Measurements from ENCODE around the gene FIBCD1.
"Not testable (repeated sequence)": the region's sequence is repeated elsewhere in the genome, so short reads cannot be mapped to it uniquely, and the experiment has no call there.

Gene FIBCD1

GRCh38 chr9:130910670-130911069, 28.4 kb downstream of the FIBCD1 start:
- not testable (repeated sequence) for DNase-seq (ENCODE audit: low read depth in 1 of 2, low spot score in 1 of 2)

GRCh38 chr9:130910041-130910440, 29.0 kb downstream of the FIBCD1 start:
- DNase-seq (ENCODE audit: low read depth in 1 of 2, low spot score in 1 of 2): not testable (repeated sequence)

- no peak for DNase-seq (ENCODE audit: low read depth in 1 of 2, low spot score in 1 of 2)
These were observed 30.1 kb downstream of the FIBCD1 start for GRCh38 chr9:130908878-130909355.

GRCh38 chr9:130908146-130908877, 30.7 kb downstream of the FIBCD1 start:
- no peak for DNase-seq (ENCODE audit: low read depth in 1 of 2, low spot score in 1 of 2)

- no peak for DNase-seq (ENCODE audit: low read depth in 1 of 2, low spot score in 1 of 2)
These were observed 32.2 kb downstream of the FIBCD1 start for GRCh38 chr9:130906735-130907416.

GRCh38 chr9:130905902-130906734, 32.9 kb downstream of the FIBCD1 start:
- DNase-seq (ENCODE audit: low read depth in 1 of 2, low spot score in 1 of 2): no peak

GRCh38 chr9:130905125-130905901, 33.7 kb downstream of the FIBCD1 start:
- DNase-seq (ENCODE audit: low read depth in 1 of 2, low spot score in 1 of 2): no peak

- no peak for DNase-seq (ENCODE audit: low read depth in 1 of 2, low spot score in 1 of 2)
These were observed 34.7 kb downstream of the FIBCD1 start for GRCh38 chr9:130904070-130905044.

GRCh38 chr9:130903194-130904069, 35.6 kb downstream of the FIBCD1 start:
- DNase-seq (ENCODE audit: low read depth in 1 of 2, low spot score in 1 of 2): no peak

GRCh38 chr9:130902204-130903185, 36.6 kb downstream of the FIBCD1 start:
- no peak for DNase-seq (ENCODE audit: low read depth in 1 of 2, low spot score in 1 of 2)

GRCh38 chr9:130901498-130902203, 37.4 kb downstream of the FIBCD1 start:
- no peak for DNase-seq (ENCODE audit: low read depth in 1 of 2, low spot score in 1 of 2)

GRCh38 chr9:130900701-130901497, 38.1 kb downstream of the FIBCD1 start:
- DNase-seq (ENCODE audit: low read depth in 1 of 2, low spot score in 1 of 2): no peak

GRCh38 chr9:130899051-130899748, 39.8 kb downstream of the FIBCD1 start:
- DNase-seq (ENCODE audit: low read depth in 1 of 2, low spot score in 1 of 2): no peak

- no peak for DNase-seq (ENCODE audit: low read depth in 1 of 2, low spot score in 1 of 2)
These were observed 40.5 kb downstream of the FIBCD1 start for GRCh38 chr9:130898552-130898852.

- no peak for DNase-seq (ENCODE audit: low read depth in 1 of 2, low spot score in 1 of 2)
These were observed 41.0 kb downstream of the FIBCD1 start for GRCh38 chr9:130897848-130898551.
